Suppressor macrophage treated with lipopolysaccharide for 4 hours (primary cell): ENCODE data around the gene DNAJB8.

ENCODE experiments used
- DNase-seq: peaks from one replicate; pipeline ENCODE4 v3.0.0-alpha.2; 2020

The DNAJB8 gene

GRCh38 chr3:128466840-128467541, at the start of gene DNAJB8:
TSS of gene DNAJB8 (minus strand) at chr3:128466890. CDS start at chr3:128463245, 3,645 bp downstream.
- no peak for DNase-seq

DNA sequence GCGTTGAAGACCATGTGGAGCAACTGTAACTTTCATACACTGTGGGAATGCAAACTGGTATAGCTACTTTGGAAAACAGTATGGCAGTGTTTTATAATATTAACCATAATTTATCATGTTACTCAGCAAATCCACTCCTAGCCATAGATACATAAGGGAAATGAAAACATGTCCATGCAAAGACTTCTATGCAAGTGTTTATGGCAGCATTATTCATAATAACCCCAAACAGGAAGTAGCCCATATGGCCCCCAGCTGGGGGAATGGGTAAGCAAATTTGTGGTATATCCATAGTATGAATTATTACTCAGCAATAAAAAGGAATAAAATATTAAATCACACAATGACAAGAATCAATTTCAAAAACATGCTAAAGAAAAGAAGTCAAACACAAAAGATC, 49.3 kb upstream of the DNAJB8 start:
- no peak for DNase-seq

GRCh38 chr3:128508852-128509251, 42.2 kb upstream of the DNAJB8 start:
- DNase-seq, result no peak

DNA sequence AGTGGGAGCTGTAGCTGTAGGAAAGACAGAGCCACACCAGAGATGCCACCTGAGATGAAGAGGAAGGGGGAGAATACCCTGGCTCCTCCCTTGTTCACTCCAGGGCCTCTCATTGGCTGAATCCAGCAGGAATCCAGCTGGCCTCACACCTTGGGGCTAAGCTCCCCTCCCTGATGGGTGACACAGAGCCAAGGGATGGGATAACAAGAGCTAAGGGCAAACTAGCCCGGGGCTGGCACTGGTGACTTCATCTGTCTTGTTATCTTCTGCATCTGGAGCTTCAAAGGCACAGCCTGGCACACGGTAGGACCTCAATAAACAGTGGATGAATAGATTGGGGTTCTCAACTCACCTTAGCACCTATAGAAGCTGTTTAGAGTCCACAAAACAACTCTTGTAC, 40.1 kb upstream of the DNAJB8 start:
- DNase-seq, result no peak

DNA sequence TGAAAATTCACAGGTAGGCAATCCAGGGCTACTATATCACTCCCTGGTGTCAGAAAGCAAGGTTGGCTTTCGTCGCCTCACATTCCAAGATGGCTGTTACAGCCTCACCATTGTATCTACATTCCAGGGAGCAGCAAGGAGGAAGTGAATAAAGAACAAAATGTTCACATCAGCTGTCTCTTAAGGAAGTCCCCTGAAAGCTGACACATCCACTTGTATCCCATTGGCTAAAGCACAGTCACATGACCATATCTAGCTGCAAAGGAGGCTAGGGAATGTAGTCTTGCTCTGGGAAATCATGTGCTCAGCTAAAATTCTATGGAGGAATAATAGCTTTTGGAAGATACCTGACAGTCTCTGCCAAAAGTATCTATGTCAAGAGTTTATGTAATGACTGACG, 39.1 kb upstream of the DNAJB8 start:
- DNase-seq, result no peak

DNA sequence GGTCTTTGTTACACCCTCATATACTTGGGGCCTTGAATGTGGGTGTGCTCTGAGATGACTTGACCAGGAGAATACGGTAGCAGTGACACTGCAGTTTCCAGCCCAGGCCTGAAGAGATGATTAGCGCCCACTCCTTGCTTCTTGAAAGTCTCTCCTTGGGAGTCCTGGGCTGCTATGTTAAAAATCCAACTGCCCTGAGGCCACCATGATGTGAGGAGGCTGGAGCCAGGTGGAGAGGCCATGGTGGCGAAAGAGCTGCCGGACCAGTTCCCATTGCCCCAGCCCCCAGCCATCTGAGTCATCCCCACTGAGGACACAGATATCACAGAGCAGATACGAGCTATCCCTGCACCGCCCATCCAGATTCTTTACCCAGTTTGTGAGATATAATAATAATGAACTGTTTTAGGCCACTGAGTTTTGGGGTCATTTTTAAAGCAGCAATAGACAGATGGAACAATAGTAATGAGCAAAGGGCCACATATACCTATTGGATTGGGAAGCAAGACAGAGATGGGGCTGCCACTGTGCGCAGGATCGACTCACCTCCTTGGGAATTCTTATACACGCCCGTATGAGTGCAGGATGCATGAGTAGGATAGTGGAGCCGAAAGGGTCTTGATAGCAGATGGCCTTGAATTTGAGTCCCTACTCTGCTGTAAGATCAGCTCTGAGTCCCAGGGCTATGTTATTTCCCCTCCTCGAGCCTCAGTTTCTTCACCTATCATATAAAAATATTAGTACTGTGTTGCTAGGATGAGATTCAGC, 38.5 kb upstream of the DNAJB8 start:
- no peak for DNase-seq

DNA sequence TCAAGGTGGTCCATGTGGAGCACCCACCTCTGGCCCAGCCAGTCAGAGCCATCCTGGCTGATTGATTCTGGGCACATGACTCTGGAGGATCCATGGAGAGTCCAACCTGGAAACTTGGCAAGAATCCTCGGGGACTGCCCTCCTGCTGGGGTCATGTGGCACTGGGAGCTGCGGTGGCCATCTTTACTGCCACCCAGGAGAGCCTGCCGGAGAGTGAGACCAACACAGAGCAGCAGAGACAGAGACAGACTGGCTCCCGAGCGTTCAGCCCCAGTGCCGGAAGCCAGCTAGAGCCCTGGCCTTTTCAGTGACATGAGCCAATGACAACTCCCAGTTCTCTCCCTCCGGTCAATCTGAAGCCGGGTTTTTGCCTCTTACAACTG, 37.8 kb upstream of the DNAJB8 start:
- no peak for DNase-seq

DNA sequence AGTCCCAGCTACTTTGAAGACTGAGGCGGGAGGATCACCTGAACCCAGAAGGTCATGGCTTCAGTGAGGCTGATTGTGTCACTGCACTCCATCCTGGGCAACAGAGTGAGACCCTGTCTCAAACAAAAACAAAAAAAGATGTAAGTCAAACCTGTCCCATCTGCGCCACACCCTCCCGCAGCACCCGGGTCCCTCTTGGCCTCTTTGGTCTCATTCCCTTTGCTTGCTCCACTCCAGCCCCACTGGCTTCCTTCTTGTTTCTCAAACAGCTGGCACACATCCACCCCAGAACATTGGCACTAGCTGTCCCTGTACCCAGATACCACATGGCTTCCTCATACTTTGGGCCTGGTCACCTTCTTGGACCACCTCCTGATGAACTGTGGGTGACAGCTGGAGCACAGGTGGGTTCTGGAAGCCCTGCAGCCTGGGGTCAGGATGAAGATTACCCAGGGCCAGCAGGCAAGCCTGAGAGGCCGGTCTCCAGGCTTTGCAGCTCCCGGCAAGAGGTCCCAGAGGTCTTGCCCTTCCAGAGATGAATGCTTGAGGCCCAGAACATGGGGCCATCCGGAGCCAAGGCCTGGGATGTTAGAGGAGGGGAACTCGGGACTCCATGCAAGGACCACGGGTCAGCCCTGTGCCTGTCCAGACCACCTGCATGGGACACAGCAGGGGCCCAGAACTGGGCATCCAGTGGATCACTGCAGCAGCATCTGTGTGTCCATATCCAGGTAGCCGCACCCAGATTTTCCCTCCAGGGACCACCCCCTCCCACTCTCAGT, 37.3 kb upstream of the DNAJB8 start:
- no peak for DNase-seq

- DNase-seq, result no peak
Observed at GRCh38 chr3:128503164-128503651, 36.5 kb upstream of the DNAJB8 start.

DNA sequence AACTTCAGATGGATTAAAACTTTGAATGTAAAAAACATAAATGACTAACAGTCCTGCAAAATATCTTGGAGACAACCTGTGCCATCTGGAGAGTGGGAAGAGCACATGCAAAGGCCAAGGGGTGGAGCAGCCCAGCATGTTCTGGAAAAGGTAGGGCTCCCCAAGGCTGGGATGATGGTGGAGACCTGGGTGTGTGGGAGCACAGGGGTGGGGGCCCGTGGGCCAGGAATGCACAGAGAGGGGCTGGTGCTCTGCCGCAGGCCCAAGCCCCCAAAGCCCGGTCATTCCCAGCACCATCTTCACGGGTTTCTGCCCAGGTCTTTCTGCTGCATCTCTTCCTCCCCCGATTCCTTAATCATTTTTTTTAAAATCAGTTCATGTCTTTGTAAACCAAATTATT, 36.0 kb upstream of the DNAJB8 start:
- DNase-seq, result no peak

GRCh38 chr3:128501431-128501830, 34.7 kb upstream of the DNAJB8 start:
- no peak for DNase-seq

- no peak for DNase-seq
Observed at GRCh38 chr3:128500556-128500955, 33.9 kb upstream of the DNAJB8 start.

DNA sequence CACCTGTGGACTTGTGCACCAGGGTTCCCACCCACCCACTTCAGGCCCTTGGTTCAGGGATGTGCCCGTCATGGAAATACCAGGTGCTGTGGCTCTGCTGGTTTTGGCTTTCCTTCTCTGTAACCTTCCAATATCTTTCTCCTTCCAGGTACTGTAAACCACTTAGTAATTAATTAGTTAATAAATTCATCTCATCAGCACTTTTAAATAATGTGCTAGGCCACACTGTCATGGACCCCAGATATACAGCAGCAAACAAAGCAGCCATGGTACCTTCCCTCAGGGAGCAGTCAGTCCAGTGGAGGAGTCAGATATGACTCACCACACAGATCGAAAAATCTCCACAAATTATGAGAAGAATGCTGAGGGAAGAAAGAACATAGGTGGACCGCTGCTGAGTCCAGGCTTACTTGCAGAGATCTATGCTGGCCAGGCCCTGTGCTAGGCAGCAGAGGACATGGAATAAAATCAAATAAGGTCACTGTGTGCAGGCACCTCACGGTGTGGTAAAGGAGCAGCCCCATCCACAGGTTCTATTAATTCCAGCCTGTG, 33.1 kb upstream of the DNAJB8 start:
- no peak for DNase-seq

DNA sequence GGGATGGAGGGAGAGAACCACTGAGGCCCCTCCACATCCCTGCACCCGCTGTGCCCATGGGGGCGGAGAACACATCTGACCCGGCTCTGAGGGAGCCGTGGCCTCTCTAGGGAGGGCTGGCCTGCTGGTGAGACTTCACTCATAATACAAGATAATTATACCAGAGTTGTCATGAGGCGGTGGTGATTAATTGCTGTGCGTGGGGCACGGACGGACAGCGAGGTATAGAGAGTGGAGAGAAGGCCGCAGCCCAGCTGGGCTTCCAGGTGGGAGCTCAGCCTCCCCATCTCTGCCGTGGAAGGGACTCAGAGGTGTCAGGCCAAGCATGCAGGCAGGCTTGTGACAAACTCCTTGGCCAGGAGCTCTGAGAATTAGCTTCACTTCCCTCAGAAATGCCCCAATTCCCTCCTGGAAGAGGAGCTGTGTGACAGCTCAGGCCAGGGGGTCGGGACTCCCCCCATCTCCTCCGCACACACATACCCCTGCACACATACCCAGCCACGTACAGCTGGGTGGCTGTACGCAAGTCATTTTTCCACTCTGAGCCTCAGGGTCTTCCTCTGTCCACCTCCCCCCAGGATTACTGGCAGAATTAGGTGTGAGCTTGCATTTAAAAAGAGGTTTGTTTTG, 32.3 kb upstream of the DNAJB8 start:
- no peak for DNase-seq

DNA sequence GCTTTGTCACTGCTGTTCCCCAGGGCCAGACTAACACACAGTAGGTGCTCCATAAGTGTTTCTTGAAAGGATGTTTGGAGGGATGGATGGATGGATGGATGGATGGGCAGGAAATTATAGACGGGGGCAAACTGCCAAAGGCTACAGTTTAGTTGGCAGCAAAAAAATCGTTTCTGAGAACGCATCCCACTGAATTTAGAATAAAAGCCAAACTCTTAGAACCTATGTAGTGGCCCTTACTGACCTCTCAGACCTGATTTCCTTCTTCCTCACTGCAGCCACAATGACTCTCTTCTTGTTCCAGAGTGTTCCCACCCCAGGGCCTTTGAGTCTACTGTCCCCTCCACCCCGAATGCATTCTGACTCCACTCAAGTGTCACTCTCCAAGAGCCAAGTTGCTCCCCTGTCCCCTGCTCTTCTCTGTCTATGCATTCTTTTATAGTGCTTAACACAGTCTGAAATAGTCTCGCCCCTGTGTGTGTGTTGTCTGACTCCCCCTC, 31.5 kb upstream of the DNAJB8 start:
- no peak for DNase-seq

GRCh38 chr3:128497305-128498126, 30.8 kb upstream of the DNAJB8 start:
- peak; percentile 58 for DNase-seq

GRCh38 chr3:128496602-128497304, 30.1 kb upstream of the DNAJB8 start:
- DNase-seq, result no peak

GRCh38 chr3:128496019-128496601, 29.4 kb upstream of the DNAJB8 start:
- no peak for DNase-seq

GRCh38 chr3:128495435-128495970, 28.8 kb upstream of the DNAJB8 start:
- DNase-seq, result no peak

DNA sequence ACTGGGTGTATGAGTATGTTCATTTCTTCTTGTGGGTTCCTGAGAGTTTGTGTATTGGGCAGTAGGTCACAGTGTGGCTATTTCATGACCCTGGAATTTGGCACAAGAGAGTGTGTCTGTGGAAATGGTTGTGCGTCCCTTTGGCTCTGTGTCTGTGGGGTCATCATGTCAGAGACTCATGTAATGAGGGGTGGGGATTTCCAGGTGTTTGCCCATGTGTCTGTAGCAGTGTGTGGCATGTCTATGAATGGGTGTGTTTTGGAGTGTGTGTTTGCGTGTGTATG, 27.6 kb upstream of the DNAJB8 start:
- no peak for DNase-seq
